HG02588 (cell line): ENCODE results near the gene FTL.

Experiments used
- ATAC-seq: cut with Tn5 transposase; IDR thresholded peaks from one replicate; pipeline ENCODE4 v1.9.1; 2021; ENCODE audit warnings: mild to moderate bottlenecking, moderate library complexity; ENCODE audit not compliant: unreplicated experiment

Gene FTL

GRCh38 chr19:48989701-48990291 is 24.7 kb downstream of the FTL start:
- no peak for ATAC-seq

GRCh38 chr19:48990400-48990799 is 25.3 kb downstream of the FTL start:
- no peak for ATAC-seq

GRCh38 chr19:48991011-48991609 is 26.0 kb downstream of the FTL start:
- ATAC-seq: no peak

GRCh38 chr19:48991873-48992580 is 26.9 kb downstream of the FTL start:
- no peak for ATAC-seq

GRCh38 chr19:48992581-48993174 is 27.6 kb downstream of the FTL start:
- no peak for ATAC-seq

GRCh38 chr19:48993175-48994034 is 28.3 kb downstream of the FTL start, which contains the start of the genes GYS1 and RUVBL2:
Gene GYS1, minus strand, starts transcription at chr19:48993309. Its CDS starts 197 bp downstream, at chr19:48993112.
Gene RUVBL2, plus strand, starts transcription at chr19:48993887. Its CDS starts 25 bp downstream, at chr19:48993912.
- ATAC-seq: peak; percentile 84

- ATAC-seq: no peak
These were observed 28.9 kb downstream of the FTL start for GRCh38 chr19:48994035-48994386.

- ATAC-seq: no peak
These were observed 32.9 kb downstream of the FTL start for GRCh38 chr19:48997972-48998371.

- no peak for ATAC-seq
These were observed 34.6 kb downstream of the FTL start for GRCh38 chr19:48999481-49000325.

- no peak for ATAC-seq
These were observed 39.0 kb downstream of the FTL start for GRCh38 chr19:49004133-49004532.

GRCh38 chr19:49004964-49005614 is 40.0 kb downstream of the FTL start:
- no peak for ATAC-seq

- ATAC-seq: no peak
These were observed 41.8 kb downstream of the FTL start for GRCh38 chr19:49006905-49007304.

GRCh38 chr19:49009828-49010227 is 44.7 kb downstream of the FTL start:
- no peak for ATAC-seq

GRCh38 chr19:49010453-49010852 is 45.3 kb downstream of the FTL start:
- ATAC-seq: no peak

- no peak for ATAC-seq
These were observed 46.1 kb downstream of the FTL start for GRCh38 chr19:49011194-49011593.

- no peak for ATAC-seq
These were observed 49.2 kb downstream of the FTL start for GRCh38 chr19:49014123-49014869.

- no peak for ATAC-seq
These were observed 49.8 kb downstream of the FTL start for GRCh38 chr19:49014870-49015255.

GRCh38 chr19:49016067-49016839 is 51.1 kb downstream of the FTL start:
- ATAC-seq: no peak
